Testis (tissue), 3 donors: Measurements from ENCODE around the gene MAN2B1. TPM values are rescaled to one million over a fixed set of nuclear protein-coding genes. Genes with fewer than 3 reads are reported as not detected.

Experiments
- DNase-seq: peaks from one replicate; pipeline ENCODE4 v3.0.0-alpha.2; 2019
- H3K27ac ChIP-seq, 2 donors: fragments of 200-600 bp; sonication (generic); one replicate each; pipeline ENCODE4 v1.5.1; 2019
- H3K27me3 ChIP-seq: fragments of 200-600 bp; sonication (generic); one replicate; pipeline ENCODE4 v1.5.1; 2019
- H3K36me3 ChIP-seq: fragments of 200-600 bp; sonication (generic); one replicate; pipeline ENCODE4 v1.5.1; 2017; ENCODE audit warnings: low read depth; ENCODE audit errors: missing control alignments
- H3K4me1 ChIP-seq: fragments of 200-600 bp; sonication (generic); one replicate; pipeline ENCODE4 v1.5.1; 2019
- H3K4me3 ChIP-seq, 2 donors: fragments of 200-600 bp; sonication (generic); one replicate each; pipeline ENCODE4 v1.5.1; 2017 to 2019
- H3K9me3 ChIP-seq: fragments of 200-600 bp; sonication (generic); one replicate; pipeline ENCODE4 v1.5.1; 2017
- CTCF ChIP-seq, 3 experiments: fragments of 450-650 bp in 2 of 3; fragments of 200-600 bp in 1 of 3; sonication (generic) in 1 of 3; IDR thresholded peaks; one replicate each; pipeline ENCODE4 v1.5.1; 2016 to 2019; ENCODE audit warnings: antibody characterized with exemption in 3 of 3, mild to moderate bottlenecking in 2 of 3, moderate library complexity in 1 of 3
- POLR2A ChIP-seq: fragments of 450-650 bp; IDR thresholded peaks from one replicate; pipeline ENCODE4 v1.6.1; 2017; ENCODE audit warnings: antibody characterized with exemption, mild to moderate bottlenecking, moderate library complexity
- WGBS, 2 donors: methylation state at CpG; one replicate each; pipeline ENCODE4 v1.1.5; 2018; 5-methylcytosine and 5-hydroxymethylcytosine counted together
- intact Hi-C: fragments of 100-400 bp; cut with DNase I; formaldehyde crosslinking; loops from one replicate; pipeline ENCODE4 v1.15.1; 2023; ENCODE audit warnings: low total_unique reads
- polyA plus RNA-seq: library from polyadenylated mRNA; stranded (reverse); fragments of 350-450 nt; fragmentation: Illumina TruSeq; extraction: RNeasy Lipid Tissue Mini Kit (QIAGEN cat#74804); gene quantifications from one replicate; pipeline ENCODE4 v1.2.3, GENCODE V29; 2014; ENCODE audit warnings: low read depth, low replicate concordance; ENCODE audit not compliant: insufficient read depth
- total RNA-seq, 2 donors: library from RNA; depleted of rRNA; stranded (reverse); fragments of >200 nt; gene quantifications; one replicate each; pipeline ENCODE4 v1.2.3, GENCODE V29; 2016

The MAN2B1 gene
- total and polyA plus RNA-seq, 3 donors from 2014 or later, result 29.7 to 45.7 (median 30.6) TPM

- H3K36me3 ChIP-seq, result no peaks in the 10 kb centered on the region
- WGBS, 2 donors, result 80 to 88% methylated on average over 11 to 15 of the region's 15 CpGs
- no peak for DNase-seq
- intact Hi-C loops, result no loop called here
- TF ChIP-seq CTCF (IDR thresholded peaks at IDR 0.05), result no peak
- no peak for TF ChIP-seq POLR2A
- H3K27ac ChIP-seq, result no peak overlapping the region
- no peaks in the 10 kb centered on the region for H3K9me3 ChIP-seq
- no peaks in the 10 kb centered on the region for H3K27me3 ChIP-seq
- H3K4me1 ChIP-seq, result peaks cover 10% of the 10 kb centered on the region
- H3K4me3 ChIP-seq, result no peak overlapping the region
Observed at GRCh38 chr19:12675940-12676339, 9.4 kb upstream of the MAN2B1 start.

- Histone ChIP-seq H3K36me3 (no peaks in the 10 kb centered on the region), H3K9me3 (no peaks in the 10 kb centered on the region), H3K4me3 (no peak overlapping the region), H3K27ac (no peak overlapping the region), H3K4me1 (peaks cover 9% of the 10 kb centered on the region), H3K27me3 (no peaks in the 10 kb centered on the region)
- intact Hi-C loops, result no loop called here
- no peak for DNase-seq
- 95% methylated on average over 8 to 10 of the region's 10 CpGs for WGBS, 2 donors
- TF ChIP-seq POLR2A, result no peak
- TF ChIP-seq CTCF (IDR thresholded peaks at IDR 0.05), result no peak
Observed at GRCh38 chr19:12675399-12675798, 8.9 kb upstream of the MAN2B1 start.

- H3K9me3 ChIP-seq, result no peaks in the 10 kb centered on the region
- no peak overlapping the region for H3K4me3 ChIP-seq
- H3K27ac ChIP-seq, result no peak overlapping the region
- intact Hi-C loops, result no loop called here
- DNase-seq, result no peak
- TF ChIP-seq POLR2A (no peak), CTCF (IDR thresholded peaks at IDR 0.05) (no peak)
- 71 to 84% methylated on average over 8 to 10 of the region's 10 CpGs for WGBS, 2 donors
- H3K4me1 ChIP-seq, result peaks cover 19% of the 10 kb centered on the region
- H3K27me3 ChIP-seq, result no peaks in the 10 kb centered on the region
- no peaks in the 10 kb centered on the region for H3K36me3 ChIP-seq
Observed at GRCh38 chr19:12672744-12673143, 6.2 kb upstream of the MAN2B1 start.

- TF ChIP-seq CTCF (IDR thresholded peaks at IDR 0.05), result no peak
- no peak for TF ChIP-seq POLR2A
- peak overlapping the region; percentile 87 to 91 for H3K4me3 ChIP-seq
- WGBS, 2 donors, result 27 to 41% methylated on average over 11 to 26 of the region's 26 CpGs
- peaks cover 32% of the 10 kb centered on the region for H3K4me1 ChIP-seq
- H3K27ac ChIP-seq, result peak overlapping the region in 1 of 2 donors; percentile 93
- no peaks in the 10 kb centered on the region for H3K27me3 ChIP-seq
- H3K36me3 ChIP-seq, result no peaks in the 10 kb centered on the region
- H3K9me3 ChIP-seq, result no peaks in the 10 kb centered on the region
- intact Hi-C loops, result no loop called here
- no peak for DNase-seq
Observed at GRCh38 chr19:12670159-12670928, 3.8 kb upstream of the MAN2B1 start.
